GM12892 (cell line): Measurements from ENCODE around the gene TTC28.

ENCODE experiments used
- POLR2A ChIP-seq: IDR thresholded peaks from 2 replicates; pipeline ENCODE4 v1.6.1; 2011; ENCODE audit warnings: low read depth, low read length, control low read depth
- POLR2AphosphoS5 ChIP-seq: IDR thresholded peaks from 2 replicates; pipeline ENCODE4 v1.6.1; 2011; ENCODE audit warnings: low read depth, low read length, control low read depth

- TF ChIP-seq POLR2A (no peak), POLR2AphosphoS5 (no peak)
Measured at GRCh38 chr22:28019881-28020861, 659.5 kb downstream of the TTC28 start.
